Testis (tissue), 5 donors: ENCODE results near the gene TBPL1. TPM values are rescaled to one million over a fixed set of nuclear protein-coding genes. Genes with fewer than 3 reads are reported as not detected.
A peak's percentile ranks its signal among the peaks of the same experiment; 100 is the strongest.

Experiments
- DNase-seq: peaks from one replicate; pipeline ENCODE4 v3.0.0-alpha.2; 2019
- H3K27ac ChIP-seq, 2 donors: fragments of 200-600 bp; sonication (generic); one replicate each; pipeline ENCODE4 v1.5.1; 2019
- H3K27me3 ChIP-seq: fragments of 200-600 bp; sonication (generic); one replicate; pipeline ENCODE4 v1.5.1; 2019
- H3K36me3 ChIP-seq: fragments of 200-600 bp; sonication (generic); one replicate; pipeline ENCODE4 v1.5.1; 2017; ENCODE audit warnings: low read depth; ENCODE audit errors: missing control alignments
- H3K4me1 ChIP-seq: fragments of 200-600 bp; sonication (generic); one replicate; pipeline ENCODE4 v1.5.1; 2019
- H3K4me3 ChIP-seq, 2 donors: fragments of 200-600 bp; sonication (generic); one replicate each; pipeline ENCODE4 v1.5.1; 2017 to 2019
- H3K9me3 ChIP-seq: fragments of 200-600 bp; sonication (generic); one replicate; pipeline ENCODE4 v1.5.1; 2017
- CTCF ChIP-seq, 3 experiments: fragments of 450-650 bp in 2 of 3; fragments of 200-600 bp in 1 of 3; sonication (generic) in 1 of 3; IDR thresholded peaks; one replicate each; pipeline ENCODE4 v1.5.1; 2016 to 2019; ENCODE audit warnings: antibody characterized with exemption in 3 of 3, mild to moderate bottlenecking in 2 of 3, moderate library complexity in 1 of 3
- POLR2A ChIP-seq: fragments of 450-650 bp; IDR thresholded peaks from one replicate; pipeline ENCODE4 v1.6.1; 2017; ENCODE audit warnings: antibody characterized with exemption, mild to moderate bottlenecking, moderate library complexity
- WGBS, 2 donors: methylation state at CpG; one replicate each; pipeline ENCODE4 v1.1.5; 2018; 5-methylcytosine and 5-hydroxymethylcytosine counted together
- intact Hi-C: fragments of 100-400 bp; cut with DNase I; formaldehyde crosslinking; loops from one replicate; pipeline ENCODE4 v1.15.1; 2023; ENCODE audit warnings: low total_unique reads
- long read RNA-seq, 2 donors: transcript quantifications; one replicate each; lab custom pipeline, GENCODE V29; 2026
- polyA plus RNA-seq: library from polyadenylated mRNA; stranded (reverse); fragments of 350-450 nt; fragmentation: Illumina TruSeq; extraction: RNeasy Lipid Tissue Mini Kit (QIAGEN cat#74804); gene quantifications from one replicate; pipeline ENCODE4 v1.2.3, GENCODE V29; 2014; ENCODE audit warnings: low read depth, low replicate concordance; ENCODE audit not compliant: insufficient read depth
- total RNA-seq, 2 donors: library from RNA; depleted of rRNA; stranded (reverse); fragments of >200 nt; gene quantifications; one replicate each; pipeline ENCODE4 v1.2.3, GENCODE V29; 2016

The TBPL1 gene
- total RNA-seq, result 10 to 100 TPM; 63.4 to 77.9 TPM
- 327 TPM for polyA plus RNA-seq
- long read RNA-seq, donor 1, full-length matches to known transcripts, result 9 of 9 reads
- long read RNA-seq, donor 1, partial matches to known transcripts, result 0 of 9 reads
- long read RNA-seq, donor 1, other reads (novel, unspliced or antisense), result 0 of 9 reads
- long read RNA-seq, donor 2, full-length matches to known transcripts, result 13 of 13 reads
- long read RNA-seq, donor 2, partial matches to known transcripts, result 0 of 13 reads
- long read RNA-seq, donor 2, other reads (novel, unspliced or antisense), result 0 of 13 reads

- Histone ChIP-seq H3K9me3 (no peaks in the 10 kb centered on the region), H3K27ac (peak within 1 kb of the TSS; percentile 90 to 95), H3K4me3 (peak within 1 kb of the TSS; percentile 92 to 99), H3K4me1 (peaks cover 18% of the 10 kb centered on the region), H3K36me3 (no peaks in the 10 kb centered on the region), H3K27me3 (no peaks in the 10 kb centered on the region)
- DNase-seq, result peak; percentile 97
- WGBS, 2 donors, result 0 to 1% methylated on average over 22 to 64 of the region's 64 CpGs
- intact Hi-C loops, result no loop called here
- TF ChIP-seq POLR2A (no peak), CTCF (IDR thresholded peaks at IDR 0.05) (peak in 1 of 3 experiments; percentile 6)
These were observed at the start of gene TBPL1 for GRCh38 chr6:133952815-133953633. Gene TBPL1, plus strand, starts transcription at chr6:133953224. Its CDS starts 26,902 bp downstream, at chr6:133980126.

- Histone ChIP-seq H3K36me3 (no peaks in the 10 kb centered on the region), H3K4me1 (no peaks in the 10 kb centered on the region), H3K9me3 (no peaks in the 10 kb centered on the region), H3K4me3 (no peak overlapping the region), H3K27ac (no peak overlapping the region), H3K27me3 (no peaks in the 10 kb centered on the region)
- intact Hi-C loops, result no loop called here
- TF ChIP-seq CTCF (IDR thresholded peaks at IDR 0.05) (no peak), POLR2A (no peak)
- 90 to 94% methylated on average over 2 of the region's 2 CpGs for WGBS, 2 donors
- DNase-seq, result no peak
These were observed 49.2 kb upstream of the TBPL1 start for GRCh38 chr6:133903855-133904254.

GRCh38 chr6:133906050-133906449 is 47.0 kb upstream of the TBPL1 start:
- Histone ChIP-seq H3K27me3 (no peaks in the 10 kb centered on the region), H3K4me1 (no peaks in the 10 kb centered on the region), H3K36me3 (no peaks in the 10 kb centered on the region), H3K9me3 (no peaks in the 10 kb centered on the region), H3K4me3 (no peak overlapping the region), H3K27ac (no peak overlapping the region)
- intact Hi-C loops, result no loop called here
- DNase-seq, result no peak
- TF ChIP-seq POLR2A, result no peak
- no peak for TF ChIP-seq CTCF (IDR thresholded peaks at IDR 0.05)
- 75 to 76% methylated on average over 1 of the region's 1 CpG for WGBS, 2 donors

- 3 to 8% methylated on average over 8 of the region's 8 CpGs for WGBS, 2 donors
- intact Hi-C loops, result loop anchor here (5.0 kb wide), 1 partner anchor 349 kb away; no protein-coding TSS in a partner anchor
- no peaks in the 10 kb centered on the region for H3K9me3 ChIP-seq
- peak; percentile 74 to 88 (median 86) for TF ChIP-seq CTCF (IDR thresholded peaks at IDR 0.05)
- TF ChIP-seq POLR2A, result no peak
- peak; percentile 98 for DNase-seq
- H3K4me1 ChIP-seq, result no peaks in the 10 kb centered on the region
- H3K36me3 ChIP-seq, result no peaks in the 10 kb centered on the region
- no peak overlapping the region for H3K27ac ChIP-seq
- H3K27me3 ChIP-seq, result no peaks in the 10 kb centered on the region
- no peak overlapping the region for H3K4me3 ChIP-seq
These were observed 36.3 kb upstream of the TBPL1 start for GRCh38 chr6:133916650-133917151.
